Adrenal gland (tissue), 5 donors: Measurements from ENCODE around the gene TMEM135.

Experiments used
- CTCF ChIP-seq, 6 experiments: fragments of 450-650 bp in 4 of 6; fragments of 200-600 bp in 2 of 6; sonication (generic) in 1 of 6; IDR thresholded peaks; 1 replicate in 5 of 6; 2 replicates in 1 of 6; pipeline versions ENCODE4 v1.5.1 to v1.8.0; 2016 to 2021; ENCODE audit warnings: antibody characterized with exemption in 6 of 6, mild to moderate bottlenecking in 2 of 6, moderate library complexity in 1 of 6
- POLR2A ChIP-seq, 2 donors: fragments of 450-650 bp; IDR thresholded peaks; one replicate each; pipeline ENCODE4 v1.6.1; 2017; ENCODE audit warnings: antibody characterized with exemption in 2 of 2, mild to moderate bottlenecking in 2 of 2, moderate library complexity in 1 of 2
- donor health status: DM: no; HTN: no; CAD: no.

- TF ChIP-seq CTCF (IDR thresholded peaks at IDR 0.05) (no peak), POLR2A (IDR thresholded peaks at IDR 0.05) (no peak)
These were observed 329.1 kb downstream of the TMEM135 start for GRCh38 chr11:87366763-87367405.
